B cell (primary cell): ENCODE measurements around the gene PNPLA5.

Source experiments
- CTCF ChIP-seq: fragments of 200-600 bp; IDR thresholded peaks from one replicate; pipeline ENCODE4 v1.8.0; 2022; ENCODE audit warnings: antibody characterized with exemption, mild to moderate bottlenecking
- EZH2 ChIP-seq: IDR thresholded peaks from 2 replicates; pipeline ENCODE4 v1.6.1; 2012; ENCODE audit warnings: borderline replicate concordance, low read depth, mild to moderate bottlenecking, moderate library complexity, low read length; ENCODE audit not compliant: insufficient read depth, poor library complexity, severe bottlenecking

- TF ChIP-seq EZH2 = no peak
- TF ChIP-seq CTCF = no peak
Observed at GRCh38 chr22:43860126-43860525, 31.7 kb downstream of the PNPLA5 start.
